GM21367 (cell line): ENCODE data around the gene BLVRB.
"Not testable (repeated sequence)": the region's sequence is repeated elsewhere in the genome, so short reads cannot be mapped to it uniquely, and the experiment has no call there.

ENCODE experiments used
- ATAC-seq: cut with Tn5 transposase; IDR thresholded peaks from one replicate; pipeline ENCODE4 v1.9.1; 2021; ENCODE audit not compliant: unreplicated experiment

Gene BLVRB

GRCh38 chr19:40465557-40466218 lies at the start of gene BLVRB:
BLVRB (minus strand) TSS chr19:40465745; CDS start chr19:40465688, 57 bp downstream.
- ATAC-seq = peak; percentile 78

GRCh38 chr19:40513741-40514315 lies 48.3 kb upstream of the BLVRB start:
- ATAC-seq = no peak

GRCh38 chr19:40513345-40513678 lies 47.8 kb upstream of the BLVRB start:
- ATAC-seq = no peak

GRCh38 chr19:40512473-40513344 lies 47.2 kb upstream of the BLVRB start:
- no peak for ATAC-seq

GRCh38 chr19:40512110-40512472 lies 46.5 kb upstream of the BLVRB start:
- no peak for ATAC-seq

GRCh38 chr19:40511487-40511886 lies 45.9 kb upstream of the BLVRB start:
- ATAC-seq = no peak

- no peak for ATAC-seq
Observed at GRCh38 chr19:40510526-40511115, 45.1 kb upstream of the BLVRB start.

GRCh38 chr19:40508739-40509260 lies 43.3 kb upstream of the BLVRB start:
- ATAC-seq = no peak

GRCh38 chr19:40507892-40508291 lies 42.3 kb upstream of the BLVRB start:
- no peak for ATAC-seq

- ATAC-seq = no peak
Observed at GRCh38 chr19:40506099-40506498, 40.6 kb upstream of the BLVRB start.

- ATAC-seq = no peak
Observed at GRCh38 chr19:40503320-40503695, 37.8 kb upstream of the BLVRB start.

- no peak for ATAC-seq
Observed at GRCh38 chr19:40502647-40503319, 37.2 kb upstream of the BLVRB start.

GRCh38 chr19:40502081-40502480 lies 36.5 kb upstream of the BLVRB start:
- ATAC-seq = no peak

- ATAC-seq = no peak
Observed at GRCh38 chr19:40501599-40501998, 36.1 kb upstream of the BLVRB start.

GRCh38 chr19:40500678-40501530 lies 35.4 kb upstream of the BLVRB start:
- ATAC-seq = not testable (repeated sequence)

GRCh38 chr19:40499320-40499719 lies 33.8 kb upstream of the BLVRB start:
- ATAC-seq = no peak

- ATAC-seq = no peak
Observed at GRCh38 chr19:40497214-40497613, 31.7 kb upstream of the BLVRB start.

- no peak for ATAC-seq
Observed at GRCh38 chr19:40494191-40494838, 28.8 kb upstream of the BLVRB start.

GRCh38 chr19:40493778-40494177 lies 28.2 kb upstream of the BLVRB start:
- no peak for ATAC-seq

GRCh38 chr19:40492274-40492673 lies 26.7 kb upstream of the BLVRB start:
- no peak for ATAC-seq
